ENCODE results near the gene GRB2.

DNA sequence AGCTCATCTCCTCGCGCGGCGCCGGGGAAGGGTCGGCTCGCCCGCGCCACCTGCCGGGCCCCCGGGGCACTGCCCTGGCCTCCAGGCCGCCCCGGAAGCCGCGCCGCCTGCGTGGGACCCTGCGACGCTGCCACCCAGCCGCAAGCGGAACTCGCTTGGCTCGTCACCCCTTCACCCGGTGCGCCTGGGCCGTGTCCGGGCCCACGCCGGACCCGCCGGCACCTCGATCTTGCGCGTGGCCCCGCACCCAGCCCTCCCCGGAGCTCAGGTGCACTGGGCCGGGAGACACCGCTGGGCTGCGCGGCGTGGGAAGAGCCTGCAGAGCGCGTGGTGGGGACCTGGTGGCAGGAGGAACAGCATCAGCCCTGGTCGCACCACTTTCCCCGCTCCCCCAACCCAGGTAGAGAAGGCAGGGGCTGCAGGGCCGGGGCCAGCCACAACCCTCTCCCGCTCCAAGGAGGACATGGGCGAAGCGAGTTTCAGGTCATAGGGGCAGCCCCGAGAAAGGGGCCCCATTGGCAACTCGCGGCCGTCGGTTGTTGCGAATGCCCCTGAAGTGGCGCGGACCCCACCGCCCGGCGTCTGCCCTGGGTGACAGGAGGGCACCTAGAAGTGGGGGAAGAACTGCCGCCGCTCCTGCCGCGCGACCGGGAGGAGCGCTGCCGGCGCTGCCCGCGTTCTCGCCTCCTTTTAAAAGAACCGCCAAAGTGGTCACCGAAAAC lies 134.1 kb downstream of the GRB2 start:
- TF ChIP-seq, protein P1, sequence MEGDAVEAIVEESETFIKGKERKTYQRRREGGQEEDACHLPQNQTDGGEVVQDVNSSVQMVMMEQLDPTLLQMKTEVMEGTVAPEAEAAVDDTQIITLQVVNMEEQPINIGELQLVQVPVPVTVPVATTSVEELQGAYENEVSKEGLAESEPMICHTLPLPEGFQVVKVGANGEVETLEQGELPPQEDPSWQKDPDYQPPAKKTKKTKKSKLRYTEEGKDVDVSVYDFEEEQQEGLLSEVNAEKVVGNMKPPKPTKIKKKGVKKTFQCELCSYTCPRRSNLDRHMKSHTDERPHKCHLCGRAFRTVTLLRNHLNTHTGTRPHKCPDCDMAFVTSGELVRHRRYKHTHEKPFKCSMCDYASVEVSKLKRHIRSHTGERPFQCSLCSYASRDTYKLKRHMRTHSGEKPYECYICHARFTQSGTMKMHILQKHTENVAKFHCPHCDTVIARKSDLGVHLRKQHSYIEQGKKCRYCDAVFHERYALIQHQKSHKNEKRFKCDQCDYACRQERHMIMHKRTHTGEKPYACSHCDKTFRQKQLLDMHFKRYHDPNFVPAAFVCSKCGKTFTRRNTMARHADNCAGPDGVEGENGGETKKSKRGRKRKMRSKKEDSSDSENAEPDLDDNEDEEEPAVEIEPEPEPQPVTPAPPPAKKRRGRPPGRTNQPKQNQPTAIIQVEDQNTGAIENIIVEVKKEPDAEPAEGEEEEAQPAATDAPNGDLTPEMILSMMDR (IDR thresholded peaks at IDR 0.05; ENCODE audit: poor library complexity): peak; percentile 49
- TF ChIP-seq EZH2 (IDR thresholded peaks at IDR 0.05; ENCODE audit: borderline replicate concordance) (no peak), EZH2phosphoT487 (IDR thresholded peaks at IDR 0.05; ENCODE audit: low read depth, severe bottlenecking, unreplicated experiment) (no peak)
